Activated T-cell treated with anti-CD3 and anti-CD28 coated beads for 1 hour (primary cell): ENCODE results near the gene ZNF467.
A peak's percentile ranks its signal among the peaks of the same experiment; 100 is the strongest.

Experiments used
- DNase-seq: peaks from one replicate; pipeline ENCODE4 v3.0.0-alpha.2; 2020; ENCODE audit warnings: low read depth

ZNF467 gene

DNA sequence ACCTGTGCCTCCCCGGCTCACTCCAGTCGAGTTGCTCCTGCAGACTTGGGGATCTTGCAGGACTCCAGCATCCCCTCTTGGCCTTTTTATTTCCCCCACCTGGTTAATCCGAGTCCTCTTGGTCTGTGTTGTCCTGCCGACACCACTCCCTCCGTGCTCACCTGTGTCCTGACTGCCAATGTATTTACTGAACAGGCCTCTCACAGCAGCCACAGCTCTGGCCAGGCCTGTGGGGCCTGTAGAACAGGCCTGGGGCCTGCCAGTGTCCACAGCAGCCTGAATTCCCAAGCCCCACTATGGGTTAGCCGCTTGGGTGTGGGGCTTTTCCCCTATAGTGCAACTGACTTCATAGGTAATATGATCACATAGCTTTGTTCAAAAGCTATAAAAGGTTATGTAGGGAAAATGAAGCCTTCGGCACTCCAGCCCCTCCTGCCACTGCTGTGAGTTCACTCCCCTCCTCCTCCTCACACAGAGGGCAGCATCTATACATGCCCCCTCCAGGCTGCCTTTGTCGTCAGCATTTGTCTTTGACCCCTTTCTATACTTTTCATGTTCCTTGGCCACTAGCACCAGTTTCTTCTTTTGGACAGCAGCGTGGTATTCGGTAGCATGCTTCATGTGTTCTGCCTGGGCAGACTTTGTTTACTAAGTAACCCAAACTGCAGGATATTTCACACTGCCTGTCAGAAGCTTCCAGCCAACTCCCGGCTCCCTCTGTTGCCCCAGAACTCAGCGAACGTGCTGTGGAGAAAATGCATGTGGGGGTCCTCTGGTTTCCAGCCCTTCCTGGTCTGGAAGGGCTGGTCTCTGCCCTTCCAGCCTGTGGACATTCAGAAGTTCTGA, 46.1 kb downstream of the ZNF467 start:
- no peak for DNase-seq

DNA sequence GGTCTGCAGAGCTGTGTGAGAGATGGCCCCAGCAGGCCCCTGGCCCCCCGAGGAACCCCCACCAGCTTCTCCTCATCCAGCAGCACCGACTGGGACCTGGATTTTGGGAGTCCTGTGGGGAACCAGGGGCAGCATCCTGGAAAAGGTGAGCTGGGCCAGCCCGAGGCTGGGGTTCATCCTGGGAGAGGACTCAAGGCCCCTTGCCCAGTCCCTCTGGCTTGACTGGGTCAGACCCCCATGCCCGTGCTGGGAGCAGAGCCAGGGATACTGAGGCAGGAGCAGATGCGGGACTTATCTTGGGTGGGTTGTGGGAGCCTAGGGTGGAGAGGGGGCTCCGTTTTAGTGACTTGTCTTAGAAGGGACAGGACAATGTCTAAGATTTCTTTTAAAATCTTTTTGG, 47.5 kb downstream of the ZNF467 start:
- no peak for DNase-seq

DNA sequence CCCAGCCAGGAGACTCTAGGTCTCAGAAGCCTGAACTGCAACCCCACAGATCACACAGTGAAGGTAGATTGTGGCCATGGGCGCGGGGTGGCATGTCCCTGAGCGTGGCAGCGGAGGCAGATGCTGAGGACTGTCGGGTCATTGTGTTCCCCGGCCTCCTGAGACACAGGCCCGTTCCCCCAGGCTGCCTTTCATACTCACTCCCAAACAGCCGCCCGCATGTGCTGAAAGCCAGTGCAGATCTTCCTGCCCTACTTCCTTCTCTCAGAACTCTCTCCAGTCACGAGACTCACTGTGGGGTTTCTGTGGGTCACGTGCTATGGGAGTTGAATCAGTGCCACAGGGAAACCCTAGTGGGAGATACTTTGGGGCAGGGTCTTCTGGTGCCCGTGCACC, 48.0 kb downstream of the ZNF467 start:
- DNase-seq = no peak

DNA sequence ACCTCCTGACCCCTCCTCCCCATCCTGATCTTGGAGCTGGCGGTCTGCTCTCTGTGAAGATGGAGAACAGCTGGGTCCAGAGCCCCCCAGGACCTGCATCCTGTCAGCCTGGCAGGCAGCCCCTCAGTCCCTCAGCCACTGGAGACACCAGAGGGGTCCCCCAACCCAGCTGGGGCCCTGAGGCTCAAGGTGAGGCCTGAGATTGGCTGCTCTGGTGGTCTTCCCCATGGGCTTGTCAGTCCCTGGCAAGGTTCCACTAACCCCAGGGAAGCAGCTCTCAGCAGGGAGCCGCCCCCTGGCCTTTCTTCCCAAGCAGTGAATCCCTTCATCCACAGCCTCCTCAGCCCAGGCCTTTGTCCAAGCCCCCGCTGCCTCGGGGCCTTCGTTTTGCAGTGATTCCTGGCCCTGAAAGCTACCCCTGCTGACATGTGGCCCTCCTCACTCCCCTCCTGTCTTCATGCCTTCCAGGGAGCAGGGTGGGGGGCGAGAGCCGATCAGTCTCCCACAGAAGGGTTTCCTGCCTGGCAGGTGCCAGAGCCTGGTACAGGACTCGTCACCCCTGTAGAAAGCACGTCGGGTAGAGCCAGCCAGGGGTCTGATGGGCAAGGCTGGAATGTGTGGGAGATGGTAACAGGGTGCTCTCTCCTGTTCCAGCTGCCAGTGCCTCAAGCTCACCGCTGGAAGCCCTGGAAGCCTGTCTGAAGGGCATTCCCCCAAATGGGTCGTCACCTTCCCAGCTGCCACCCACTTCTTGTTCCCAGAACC, 48.5 kb downstream of the ZNF467 start:
- DNase-seq = no peak

DNA sequence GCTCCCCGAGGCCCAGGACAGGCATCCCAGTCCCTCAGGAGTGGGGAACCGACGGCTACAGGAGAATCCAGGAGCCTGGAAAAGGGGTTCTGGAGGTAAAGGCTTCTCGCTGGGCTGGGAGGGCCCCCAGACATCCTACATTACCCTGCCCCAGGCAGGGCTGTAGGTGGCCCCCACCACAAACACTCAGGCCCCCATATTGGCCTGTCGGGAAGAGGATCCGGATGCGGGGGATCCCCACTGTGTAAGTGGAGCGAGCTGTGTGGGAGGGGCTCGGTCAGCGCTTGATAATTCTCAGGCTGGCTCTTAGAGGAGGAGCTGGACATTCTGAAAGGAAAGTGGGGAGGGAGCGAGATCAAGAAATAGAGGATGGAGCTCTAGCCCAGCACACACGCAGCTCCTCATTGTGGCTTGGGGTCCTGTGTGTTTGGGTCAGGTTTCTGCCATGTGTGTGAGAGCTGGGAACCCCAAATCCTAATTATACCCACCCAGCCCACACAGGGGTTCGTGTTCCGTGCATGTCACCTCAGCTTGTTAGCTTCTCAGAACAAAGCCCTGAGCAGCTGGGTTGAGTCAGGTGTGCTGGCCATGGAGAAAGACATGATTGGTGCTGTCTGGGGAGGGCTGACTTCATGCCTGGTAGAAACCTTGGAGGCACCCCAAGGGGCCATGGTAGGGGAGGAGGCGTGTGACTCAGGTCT, 49.4 kb downstream of the ZNF467 start:
- no peak for DNase-seq

DNA sequence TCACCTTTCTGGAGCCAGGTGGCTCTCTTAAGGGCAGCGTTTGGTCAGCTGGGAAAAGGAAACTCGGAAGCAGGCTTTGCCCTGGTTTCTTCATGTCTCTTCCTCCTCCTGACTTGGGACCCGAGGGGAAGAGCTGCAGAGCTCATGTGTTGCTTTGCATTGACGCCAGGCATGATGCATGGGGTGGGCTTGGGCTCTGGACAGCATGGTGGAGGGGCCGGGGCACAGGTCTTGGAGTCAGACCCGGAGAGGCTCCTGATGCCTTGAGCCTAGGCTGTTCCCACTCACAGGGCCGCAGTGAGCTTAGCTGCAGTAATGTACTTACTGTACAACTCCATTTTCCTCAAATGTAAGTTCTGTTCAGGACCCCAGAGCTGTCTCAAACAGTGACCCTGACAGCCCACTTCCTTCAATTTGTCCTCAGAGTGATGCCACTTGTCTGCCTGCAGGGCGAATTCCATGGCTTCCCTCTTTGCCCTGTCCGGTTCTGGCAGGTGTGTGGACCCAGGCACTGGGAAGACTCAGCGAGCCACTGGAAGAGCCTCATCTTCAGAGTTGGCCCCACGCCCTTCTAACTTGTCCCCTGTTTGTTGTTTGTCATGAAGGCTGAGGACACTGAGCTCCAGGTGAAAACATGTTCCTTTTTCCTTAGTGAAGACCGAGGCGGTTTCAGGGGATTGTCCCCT, 50.2 kb downstream of the ZNF467 start:
- no peak for DNase-seq

DNA sequence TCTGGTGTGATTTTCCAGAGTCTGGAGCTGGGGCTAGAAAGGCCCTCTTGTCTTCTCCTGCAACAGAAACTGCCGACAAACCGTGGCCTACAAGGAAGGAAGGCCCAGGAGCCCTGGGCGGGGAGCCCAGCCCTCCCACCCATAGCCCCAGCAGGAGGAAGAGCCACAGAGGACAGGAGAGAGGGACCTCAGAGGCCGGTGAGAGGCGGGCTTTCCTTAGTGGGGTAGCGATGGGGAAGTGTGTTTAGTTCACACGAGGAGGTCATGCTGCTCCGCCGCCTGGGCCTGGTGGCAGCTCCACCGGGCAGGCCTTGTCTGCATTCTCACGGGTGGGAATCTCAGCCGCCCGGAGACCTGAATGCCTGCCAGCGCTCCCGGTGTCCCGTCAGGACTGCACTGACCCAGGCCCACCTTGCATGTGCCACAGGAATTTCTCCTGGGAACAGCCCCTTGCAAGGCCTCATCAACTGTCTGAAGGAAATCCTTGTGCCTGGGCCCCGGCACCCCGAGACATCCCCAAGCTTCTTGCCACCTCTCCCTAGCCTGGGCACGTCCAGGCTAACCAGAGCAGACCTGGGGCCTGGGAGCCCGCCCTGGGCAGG, 50.9 kb downstream of the ZNF467 start:
- no peak for DNase-seq

DNA sequence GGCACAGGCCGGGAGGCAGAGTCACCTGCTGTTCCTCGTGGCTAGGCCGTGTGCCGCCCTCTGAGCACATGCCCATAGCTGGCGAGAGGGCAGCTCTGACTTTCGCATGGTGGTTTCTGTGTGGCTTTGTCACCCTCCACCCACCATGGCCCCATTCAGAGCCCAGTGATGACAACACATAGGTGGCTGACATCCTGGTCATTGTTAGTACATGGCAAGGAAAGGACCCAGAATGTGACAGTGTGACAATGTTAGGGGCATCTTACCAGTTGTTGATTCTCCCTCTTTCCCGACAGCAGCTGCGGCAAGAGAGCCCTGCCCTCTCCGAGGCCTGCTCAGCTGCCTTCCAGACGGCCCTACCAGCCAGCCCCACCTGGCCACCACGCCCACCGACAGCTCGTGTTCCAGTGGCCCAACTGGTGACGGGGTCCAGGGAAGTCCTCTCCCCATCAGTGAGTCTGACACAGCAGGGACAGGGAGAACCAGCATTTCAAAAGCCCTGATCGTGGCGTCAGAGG, 52.2 kb downstream of the ZNF467 start:
- DNase-seq = no peak

DNA sequence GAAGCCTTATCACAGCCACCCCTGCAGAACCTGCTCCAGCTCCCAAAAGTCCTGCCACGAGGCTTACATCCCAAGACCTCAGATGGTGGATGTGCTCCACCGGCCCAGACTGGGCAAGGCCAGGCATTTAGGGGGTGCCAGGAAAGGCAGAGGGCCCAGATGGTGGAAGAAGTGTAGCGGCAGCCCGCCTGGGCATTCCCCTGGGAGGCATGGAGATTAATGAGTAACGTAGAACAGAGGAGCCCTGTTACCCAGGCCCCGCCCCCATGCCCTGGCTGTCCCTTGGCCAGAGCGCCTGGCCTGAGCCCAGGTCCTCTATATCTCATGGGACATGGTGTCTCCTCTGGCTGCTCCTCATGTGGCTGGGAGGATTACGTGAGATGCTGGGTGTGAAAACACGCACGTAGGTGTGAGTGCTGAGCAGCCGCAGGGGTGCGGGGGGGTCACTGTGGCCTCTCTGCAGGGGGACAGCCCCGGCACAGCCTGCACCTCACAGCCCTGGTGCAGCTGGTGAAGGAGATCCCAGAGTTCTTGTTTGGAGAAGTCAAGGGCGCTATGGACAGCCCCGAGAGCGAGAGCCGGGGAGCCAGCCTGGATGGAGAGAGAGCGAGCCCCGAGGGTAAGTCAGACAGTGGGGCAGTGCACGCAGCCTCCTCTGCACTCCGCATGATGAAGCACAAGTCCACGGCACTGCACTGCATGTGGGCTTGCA, 52.9 kb downstream of the ZNF467 start:
- DNase-seq = no peak

DNA sequence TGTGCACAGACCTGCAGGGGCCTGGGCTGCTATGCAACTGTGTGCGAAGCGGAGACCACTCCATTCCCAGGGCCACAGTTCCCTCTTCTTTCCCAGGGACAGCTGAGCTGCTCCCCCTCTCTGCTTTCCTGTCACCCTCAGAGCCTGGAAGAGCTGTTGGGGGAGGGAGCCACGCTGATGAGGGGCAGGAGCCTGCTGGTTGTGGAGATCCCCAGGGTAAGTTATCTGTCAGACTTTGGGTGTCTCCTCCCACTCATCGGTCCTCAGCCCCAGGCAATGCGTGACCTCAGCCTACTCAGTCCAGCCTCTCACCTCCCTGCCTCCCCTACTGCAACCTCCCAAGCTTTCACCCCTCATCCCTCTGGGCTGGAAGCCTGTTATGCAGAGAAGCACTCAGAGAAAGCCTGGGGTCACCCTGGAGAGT, 53.5 kb downstream of the ZNF467 start:
- no peak for DNase-seq

DNA sequence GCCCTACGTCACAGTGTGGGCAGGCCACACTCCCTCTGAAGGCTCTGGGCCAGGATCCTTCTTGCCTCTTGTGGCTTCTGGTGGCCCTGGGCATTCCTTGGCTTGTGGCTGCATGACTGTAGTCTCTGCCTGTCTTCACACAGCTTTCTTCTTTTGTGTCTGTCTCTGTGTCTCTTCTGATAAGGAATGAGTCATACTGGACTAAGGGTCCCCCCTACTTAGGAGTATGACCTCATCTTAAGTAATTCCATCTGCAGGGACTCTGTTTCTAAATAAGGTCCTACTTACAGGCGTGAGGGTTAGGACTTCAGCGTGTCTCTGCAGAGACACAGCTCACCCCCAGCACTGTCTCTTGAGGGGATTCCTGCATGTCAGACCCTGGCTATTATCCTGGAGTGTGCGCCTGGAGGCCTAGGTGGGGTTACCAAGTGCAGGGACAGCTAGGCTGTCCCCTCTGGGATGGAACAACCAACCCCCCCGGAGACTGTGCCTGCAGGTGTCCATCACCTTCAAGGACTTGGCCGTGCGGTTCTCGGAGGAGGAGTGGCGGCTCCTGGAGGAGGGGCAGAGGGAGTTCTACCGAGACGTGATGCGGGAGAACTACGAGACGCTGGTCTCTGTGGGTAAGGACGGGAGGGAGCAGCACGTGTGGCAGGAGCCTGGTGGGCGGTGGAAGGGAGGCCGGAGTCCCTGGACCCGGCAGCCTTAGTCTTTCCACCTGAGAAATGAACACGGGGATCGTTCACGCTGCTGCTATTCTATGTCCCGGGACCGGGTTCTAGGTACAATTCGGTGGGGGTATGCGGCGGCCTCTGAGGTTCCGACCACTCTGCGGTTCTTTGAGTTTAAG, 54.1 kb downstream of the ZNF467 start:
- DNase-seq = no peak

DNA sequence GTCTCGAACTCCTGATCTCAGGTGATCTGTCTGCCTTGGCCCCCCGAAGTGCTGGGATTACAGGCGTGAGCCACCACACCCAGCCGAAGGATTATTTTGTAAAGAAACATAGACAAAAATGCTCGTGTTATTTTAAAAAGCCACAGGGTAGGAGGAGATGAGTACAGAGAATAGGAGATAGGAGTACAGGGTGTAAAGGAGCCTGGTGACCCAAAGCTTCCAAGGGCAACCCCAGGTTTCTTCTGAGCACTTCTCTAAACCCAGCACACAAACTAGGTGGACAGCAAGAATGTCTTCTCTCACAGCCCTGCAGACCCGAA, 54.7 kb downstream of the ZNF467 start:
- DNase-seq = no peak

DNA sequence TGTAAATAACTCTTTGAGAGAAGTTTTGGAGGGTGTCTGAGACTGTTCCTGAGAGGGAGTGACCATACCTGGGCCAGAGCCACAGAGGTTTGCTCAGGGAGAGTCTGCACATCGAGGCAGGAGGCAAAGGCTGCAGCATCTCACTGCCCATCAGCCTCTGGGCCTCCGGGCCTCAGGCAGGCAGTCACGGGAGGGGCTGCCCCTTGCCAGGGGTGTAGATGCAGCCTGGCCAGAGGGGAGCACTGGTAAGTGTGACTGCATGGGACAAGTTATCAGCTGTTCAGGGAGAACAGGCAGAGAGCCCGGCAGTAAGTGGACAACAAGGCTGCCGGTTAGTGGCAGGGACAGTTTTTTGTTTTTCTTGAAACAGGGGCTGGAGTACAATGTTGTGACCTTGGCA, 55.9 kb downstream of the ZNF467 start:
- no peak for DNase-seq

DNA sequence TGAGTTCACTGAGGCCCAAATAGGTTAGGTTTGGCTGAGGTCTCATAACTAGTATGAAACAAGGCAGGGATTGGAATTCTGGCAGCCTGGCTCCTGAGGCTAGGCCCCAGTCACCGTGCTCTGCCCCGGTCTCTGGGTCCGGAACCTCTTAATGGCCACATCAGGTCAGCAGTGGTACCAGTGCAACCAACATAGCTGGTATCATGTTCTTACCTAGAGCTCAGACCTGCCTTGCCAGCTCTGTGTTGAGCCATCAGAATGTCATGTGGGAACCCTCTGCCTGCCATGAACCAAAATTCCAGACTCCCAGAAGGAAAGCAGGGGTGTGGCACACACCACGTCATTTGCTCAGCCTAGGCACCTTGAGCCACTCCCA, 56.5 kb downstream of the ZNF467 start:
- no peak for DNase-seq

DNA sequence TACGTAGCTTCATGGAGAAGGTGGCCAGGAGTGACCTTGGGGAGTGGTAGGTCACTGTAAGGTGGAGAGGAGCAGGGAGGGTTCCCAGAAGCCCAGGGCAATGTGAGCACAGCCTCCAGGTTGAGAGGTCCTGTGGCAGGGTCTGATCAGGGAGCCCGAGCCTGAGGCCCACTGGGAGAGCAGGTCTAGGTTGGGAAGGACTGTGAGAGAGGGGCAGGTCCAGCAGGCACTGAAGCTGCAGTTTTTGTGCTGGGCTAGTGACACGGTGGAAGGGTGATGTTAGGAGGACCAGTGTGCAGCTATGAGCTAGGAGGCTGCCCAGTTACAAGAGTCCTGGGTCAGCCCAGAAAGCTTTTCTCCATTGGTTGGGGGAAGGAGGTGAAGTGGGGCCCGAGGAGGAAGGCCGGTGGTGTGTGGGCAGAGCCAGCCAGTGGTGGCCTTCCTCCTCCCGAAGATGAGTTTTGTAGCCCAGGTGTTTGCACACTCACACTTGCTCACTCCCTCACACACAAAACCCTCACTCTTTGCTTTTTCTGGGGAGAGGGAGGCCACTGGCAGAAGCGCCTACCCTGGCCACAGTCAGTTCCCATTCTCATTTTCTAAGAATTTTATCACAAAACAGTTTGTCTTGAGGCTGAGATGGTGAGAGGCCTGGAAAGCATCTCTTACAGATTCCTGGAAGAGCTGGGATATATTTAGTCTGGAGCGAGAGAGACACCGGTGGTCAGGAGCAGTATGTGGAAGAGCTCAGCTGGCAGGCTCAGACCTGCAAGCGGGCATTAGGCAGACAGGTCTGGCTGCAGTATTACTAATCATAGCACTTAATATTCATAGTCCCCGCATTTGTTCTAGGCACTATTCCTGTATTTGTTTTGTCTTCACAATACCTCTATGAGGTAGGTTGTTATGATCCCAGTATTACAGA, 57.1 kb downstream of the ZNF467 start:
- DNase-seq = no peak

DNA sequence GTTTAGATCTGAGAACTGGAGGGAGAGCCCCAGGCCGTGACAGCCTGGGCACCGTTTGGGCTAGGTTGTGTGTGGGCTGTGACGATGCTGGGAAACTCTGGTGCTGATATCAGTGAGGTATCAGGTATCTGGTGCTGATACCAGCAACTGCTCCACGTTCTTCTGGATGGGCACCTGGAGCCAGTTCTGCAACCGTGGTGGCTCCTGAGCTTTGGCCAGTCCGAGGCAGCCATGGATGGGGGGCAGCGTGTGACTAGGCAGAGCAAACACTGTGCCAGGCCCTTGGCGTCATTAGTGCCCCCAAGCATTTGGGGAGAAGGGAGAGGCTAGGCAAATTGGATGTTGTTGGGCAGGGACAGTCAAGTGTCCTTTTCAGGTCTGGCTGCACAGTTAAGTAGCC, 57.9 kb downstream of the ZNF467 start:
- no peak for DNase-seq

DNA sequence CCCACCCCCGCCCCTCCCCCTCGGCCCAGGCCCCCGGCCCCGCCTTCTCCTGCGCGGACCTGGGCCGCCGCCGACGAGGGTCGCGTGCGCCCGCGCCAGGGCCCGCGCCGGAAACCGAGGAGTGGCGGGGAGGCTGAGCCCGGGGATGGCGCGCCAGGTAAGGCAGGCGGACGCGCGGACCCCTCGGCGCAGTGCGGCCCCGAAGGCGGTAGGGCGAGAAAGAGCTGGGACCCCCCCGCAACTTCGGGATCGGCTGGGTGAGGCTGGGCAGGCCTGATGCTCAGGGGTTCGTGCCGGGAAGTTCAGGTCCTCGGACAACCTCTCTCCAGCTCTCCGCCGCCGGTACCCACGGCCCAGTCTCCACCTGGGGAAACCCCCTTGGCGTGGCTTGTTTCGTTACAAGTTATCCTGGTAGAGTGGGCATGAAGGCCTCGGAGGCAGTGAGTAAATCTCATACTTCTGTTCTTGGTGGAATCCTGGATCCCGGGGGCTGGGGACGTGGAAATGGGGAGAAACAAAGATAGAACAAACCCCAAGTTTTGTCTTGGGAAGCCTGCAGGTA, 58.4 kb downstream of the ZNF467 start:
- peak; percentile 25 for DNase-seq
